Measurements from ENCODE around the gene SEC63. TPM values are rescaled to one million over a fixed set of nuclear protein-coding genes. Genes with fewer than 3 reads are reported as not detected.

The SEC63 gene
- total and polyA plus RNA-seq, 10 donors = 21.2 to 93.9 (median 53.9) TPM

DNA sequence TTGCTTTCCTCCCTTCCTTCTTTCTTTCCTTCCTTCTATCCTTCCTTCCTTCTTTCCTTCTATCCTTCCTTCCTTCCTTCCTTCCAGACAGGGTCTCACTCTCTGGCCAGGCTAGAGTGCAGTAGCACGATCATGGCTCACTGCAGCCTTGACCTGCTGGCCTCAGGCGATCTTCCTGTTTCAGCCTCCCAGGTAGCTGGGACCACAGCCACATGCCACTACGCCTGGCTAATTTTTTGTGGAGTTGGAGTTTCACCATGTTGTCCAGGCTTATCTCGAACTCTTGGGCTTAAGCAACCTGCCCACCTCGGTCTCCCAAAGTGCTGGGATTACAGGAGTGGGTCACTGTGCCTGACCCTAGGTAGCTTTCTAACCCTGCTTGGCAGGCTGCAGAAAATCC, 12.2 kb upstream of the SEC63 start:
- no peaks in the 10 kb centered on the region for H3K9me3 ChIP-seq
- no peak overlapping the region for H3K27ac ChIP-seq
- intact Hi-C loops (cut with DNase I; ENCODE audit: low total_unique reads) = no loop called here
- H3K27me3 ChIP-seq (replicated peaks in 1 of 7) = no peaks in the 10 kb centered on the region
- no peaks in the 10 kb centered on the region for H3K36me3 ChIP-seq
- H3K4me1 ChIP-seq = no peaks in the 10 kb centered on the region
- no peak overlapping the region for H3K4me3 ChIP-seq
- TF ChIP-seq POLR2A (IDR thresholded peaks at IDR 0.05) = no peak
- no peak for TF ChIP-seq POLR2AphosphoS5 (IDR thresholded peaks at IDR 0.05)
- no peak for TF ChIP-seq CTCF (IDR thresholded peaks at IDR 0.05 in 8 of 11, conservative IDR thresholded peaks at IDR 0.05 in 3 of 11)
- 80 to 88% (median 83%) methylated on average over 5 of the region's 5 CpGs for WGBS, 5 donors
- DNase-seq = no peak

GRCh38 chr6:107968081-107968480, 10.1 kb upstream of the SEC63 start:
- no peaks in the 10 kb centered on the region for H3K36me3 ChIP-seq
- 70 to 87% (median 83%) methylated on average over 5 of the region's 5 CpGs for WGBS, 5 donors
- no peak for DNase-seq
- no peaks in the 10 kb centered on the region for H3K27me3 ChIP-seq (replicated peaks in 1 of 7)
- no peak overlapping the region for H3K27ac ChIP-seq
- no peaks in the 10 kb centered on the region for H3K9me3 ChIP-seq
- TF ChIP-seq POLR2AphosphoS5 (IDR thresholded peaks at IDR 0.05) (no peak), CTCF (IDR thresholded peaks at IDR 0.05 in 8 of 11, conservative IDR thresholded peaks at IDR 0.05 in 3 of 11) (no peak), POLR2A (IDR thresholded peaks at IDR 0.05) (no peak)
- H3K4me3 ChIP-seq = no peak overlapping the region
- intact Hi-C loops (cut with DNase I; ENCODE audit: low total_unique reads) = loop anchor here (10.0 kb wide), 1 partner anchor 77 kb away; no protein-coding TSS in a partner anchor
- H3K4me1 ChIP-seq = no peaks in the 10 kb centered on the region

GRCh38 chr6:107965746-107966145, 7.7 kb upstream of the SEC63 start:
- no peaks in the 10 kb centered on the region for H3K27me3 ChIP-seq (replicated peaks in 1 of 7)
- H3K27ac ChIP-seq = no peak overlapping the region
- H3K9me3 ChIP-seq = no peaks in the 10 kb centered on the region
- no peaks in the 10 kb centered on the region for H3K36me3 ChIP-seq
- intact Hi-C loops (cut with DNase I; ENCODE audit: low total_unique reads) = loop anchor here (10.0 kb wide), 1 partner anchor 79 kb away; no protein-coding TSS in a partner anchor
- TF ChIP-seq CTCF (IDR thresholded peaks at IDR 0.05 in 8 of 11, conservative IDR thresholded peaks at IDR 0.05 in 3 of 11) (no peak), POLR2A (IDR thresholded peaks at IDR 0.05) (no peak), POLR2AphosphoS5 (IDR thresholded peaks at IDR 0.05) (no peak)
- H3K4me1 ChIP-seq = no peaks in the 10 kb centered on the region
- WGBS, 5 donors = 89 to 95% (median 90%) methylated on average over 4 of the region's 4 CpGs
- no peak overlapping the region for H3K4me3 ChIP-seq
- no peak for DNase-seq

- TF ChIP-seq POLR2A (IDR thresholded peaks at IDR 0.05) (no peak), CTCF (IDR thresholded peaks at IDR 0.05 in 8 of 11, conservative IDR thresholded peaks at IDR 0.05 in 3 of 11) (no peak), POLR2AphosphoS5 (IDR thresholded peaks at IDR 0.05) (no peak)
- 68 to 88% (median 78%) methylated on average over 2 of the region's 2 CpGs for WGBS, 5 donors
- intact Hi-C loops (cut with DNase I; ENCODE audit: low total_unique reads) = loop anchor here (10.0 kb wide), 1 partner anchor 82 kb away; no protein-coding TSS in a partner anchor
Measured at GRCh38 chr6:107962723-107963122, 4.7 kb upstream of the SEC63 start.

More at GRCh38 chr6:107962723-107963122, 4.7 kb upstream of the SEC63 start:
- Histone ChIP-seq H3K9me3 (no peaks in the 10 kb centered on the region), H3K36me3 (no peaks in the 10 kb centered on the region), H3K4me1 (peaks cover 0 to 13% (median 4%) of the 10 kb centered on the region in 6 donors), H3K4me3 (no peak overlapping the region), H3K27ac (no peak overlapping the region), H3K27me3 (replicated peaks in 1 of 7) (no peaks in the 10 kb centered on the region)
- DNase-seq = no peak
